DOHH2 (cell line): Measurements from ENCODE around the gene ADAMTS7.

Experiments used
- EZH2phosphoT487 ChIP-seq: fragments of 200-600 bp; sonication (generic); IDR thresholded peaks from 2 replicates; pipeline ENCODE4 v1.6.1; 2017; ENCODE audit warnings: borderline replicate concordance, mild to moderate bottlenecking, antibody characterized with exemption, low read length, moderate library complexity, mixed read lengths
- TF ChIP-seq, protein P1 (sequence below): fragments of 200-600 bp; sonication (generic); IDR thresholded peaks from one replicate; pipeline ENCODE4 v1.5.1; 2014; ENCODE audit warnings: antibody characterized with exemption, mild to moderate bottlenecking, low read depth, low read length; ENCODE audit not compliant: poor library complexity, severe bottlenecking

DNA sequence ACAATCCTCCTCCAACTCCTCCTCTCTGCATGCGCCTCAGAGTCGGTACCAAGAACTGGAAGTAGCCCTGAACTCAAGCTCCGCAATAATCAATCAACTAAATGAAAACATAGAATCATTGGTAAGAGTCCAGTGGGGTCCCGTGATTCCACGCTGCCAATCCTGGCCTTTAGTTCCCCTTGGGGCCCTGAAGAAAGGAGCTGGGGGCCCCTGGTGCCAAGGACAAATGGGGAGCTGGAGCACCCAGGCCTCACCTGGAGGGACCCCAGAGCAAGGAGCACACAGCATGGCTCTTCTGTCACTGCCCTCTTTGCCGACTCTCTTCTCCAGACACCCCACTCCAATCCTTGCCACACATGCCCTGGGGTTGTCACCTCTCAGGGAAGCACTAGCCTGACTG is 80.3 kb downstream of the ADAMTS7 start:
- TF ChIP-seq, protein P1, sequence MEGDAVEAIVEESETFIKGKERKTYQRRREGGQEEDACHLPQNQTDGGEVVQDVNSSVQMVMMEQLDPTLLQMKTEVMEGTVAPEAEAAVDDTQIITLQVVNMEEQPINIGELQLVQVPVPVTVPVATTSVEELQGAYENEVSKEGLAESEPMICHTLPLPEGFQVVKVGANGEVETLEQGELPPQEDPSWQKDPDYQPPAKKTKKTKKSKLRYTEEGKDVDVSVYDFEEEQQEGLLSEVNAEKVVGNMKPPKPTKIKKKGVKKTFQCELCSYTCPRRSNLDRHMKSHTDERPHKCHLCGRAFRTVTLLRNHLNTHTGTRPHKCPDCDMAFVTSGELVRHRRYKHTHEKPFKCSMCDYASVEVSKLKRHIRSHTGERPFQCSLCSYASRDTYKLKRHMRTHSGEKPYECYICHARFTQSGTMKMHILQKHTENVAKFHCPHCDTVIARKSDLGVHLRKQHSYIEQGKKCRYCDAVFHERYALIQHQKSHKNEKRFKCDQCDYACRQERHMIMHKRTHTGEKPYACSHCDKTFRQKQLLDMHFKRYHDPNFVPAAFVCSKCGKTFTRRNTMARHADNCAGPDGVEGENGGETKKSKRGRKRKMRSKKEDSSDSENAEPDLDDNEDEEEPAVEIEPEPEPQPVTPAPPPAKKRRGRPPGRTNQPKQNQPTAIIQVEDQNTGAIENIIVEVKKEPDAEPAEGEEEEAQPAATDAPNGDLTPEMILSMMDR = no peak
- no peak for TF ChIP-seq EZH2phosphoT487
